HEK293 (cell line): Measurements from ENCODE around the gene NFE2L1.

Experiments
- EGR2 ChIP-seq: fragments of 450-650 bp; formaldehyde crosslinking; IDR thresholded peaks from 2 replicates; pipeline ENCODE4 v1.5.1; 2016; ENCODE audit warnings: low read depth, missing biosample characterization, missing genetic modification characterization
- GLI2 ChIP-seq: fragments of 450-650 bp; formaldehyde crosslinking; IDR thresholded peaks from 2 replicates; pipeline ENCODE4; 2017; ENCODE audit warnings: missing biosample characterization, missing genetic modification characterization, low read depth, borderline replicate concordance
- GLIS2 ChIP-seq: fragments of 450-650 bp; formaldehyde crosslinking; IDR thresholded peaks from 2 replicates; pipeline ENCODE4 v1.5.1; 2016; ENCODE audit warnings: missing biosample characterization, missing genetic modification characterization
- MYNN ChIP-seq: fragments of 450-650 bp; formaldehyde crosslinking; IDR thresholded peaks from 2 replicates; pipeline ENCODE4 v1.5.1; 2016; ENCODE audit warnings: missing biosample characterization, missing genetic modification characterization, borderline replicate concordance
- ZNF133 ChIP-seq: fragments of 450-650 bp; formaldehyde crosslinking; IDR thresholded peaks from 2 replicates; pipeline ENCODE4 v1.5.1; 2016; ENCODE audit warnings: missing biosample characterization, missing genetic modification characterization
- ZNF214 ChIP-seq: fragments of 450-650 bp; formaldehyde crosslinking; IDR thresholded peaks from 2 replicates; pipeline ENCODE4 v1.5.1; 2017; ENCODE audit warnings: missing biosample characterization, mild to moderate bottlenecking, missing genetic modification characterization, borderline replicate concordance
- ZNF292 ChIP-seq: fragments of 450-650 bp; formaldehyde crosslinking; IDR thresholded peaks from 2 replicates; pipeline ENCODE4 v1.5.1; 2016; ENCODE audit warnings: low read depth, missing biosample characterization, missing genetic modification characterization, borderline replicate concordance
- ZNF350 ChIP-seq: fragments of 450-650 bp; formaldehyde crosslinking; IDR thresholded peaks from 2 replicates; pipeline ENCODE4 v1.5.0; 2017; ENCODE audit warnings: missing biosample characterization, mild to moderate bottlenecking, missing genetic modification characterization
- ZNF561 ChIP-seq: fragments of 450-650 bp; IDR thresholded peaks from 2 replicates; pipeline ENCODE4 v1.5.1; 2018; ENCODE audit warnings: missing biosample characterization, missing genetic modification characterization, borderline replicate concordance
- ZNF664 ChIP-seq: fragments of 450-650 bp; formaldehyde crosslinking; IDR thresholded peaks from 2 replicates; pipeline ENCODE4 v1.5.1; 2016; ENCODE audit warnings: missing biosample characterization, missing genetic modification characterization
- ZNF777 ChIP-seq: fragments of 450-650 bp; formaldehyde crosslinking; IDR thresholded peaks from 2 replicates; pipeline ENCODE4 v1.5.1; 2017; ENCODE audit warnings: missing biosample characterization, missing genetic modification characterization, borderline replicate concordance
- ZXDB ChIP-seq: fragments of 450-650 bp; formaldehyde crosslinking; IDR thresholded peaks from 2 replicates; pipeline ENCODE4 v1.5.1; 2016; ENCODE audit warnings: missing biosample characterization, missing genetic modification characterization
- TF ChIP-seq, protein P1 (sequence below): fragments of 450-650 bp; formaldehyde crosslinking; IDR thresholded peaks from 2 replicates; pipeline ENCODE4 v1.5.1; 2017; ENCODE audit warnings: missing biosample characterization, missing genetic modification characterization
- TF ChIP-seq, protein P2 (sequence below): fragments of 450-650 bp; formaldehyde crosslinking; IDR thresholded peaks from 2 replicates; pipeline ENCODE4 v1.5.1; 2016; ENCODE audit warnings: missing biosample characterization, missing genetic modification characterization, borderline replicate concordance
- TF ChIP-seq, protein P3 (sequence below): fragments of 450-650 bp; formaldehyde crosslinking; IDR thresholded peaks from 2 replicates; pipeline ENCODE4 v1.5.1; 2016; ENCODE audit warnings: missing biosample characterization, missing genetic modification characterization
- TF ChIP-seq, protein P4 (sequence below): fragments of 450-650 bp; formaldehyde crosslinking; IDR thresholded peaks from 2 replicates; pipeline ENCODE4 v1.5.1; 2016; ENCODE audit warnings: missing biosample characterization, missing genetic modification characterization

NFE2L1 gene

DNA sequence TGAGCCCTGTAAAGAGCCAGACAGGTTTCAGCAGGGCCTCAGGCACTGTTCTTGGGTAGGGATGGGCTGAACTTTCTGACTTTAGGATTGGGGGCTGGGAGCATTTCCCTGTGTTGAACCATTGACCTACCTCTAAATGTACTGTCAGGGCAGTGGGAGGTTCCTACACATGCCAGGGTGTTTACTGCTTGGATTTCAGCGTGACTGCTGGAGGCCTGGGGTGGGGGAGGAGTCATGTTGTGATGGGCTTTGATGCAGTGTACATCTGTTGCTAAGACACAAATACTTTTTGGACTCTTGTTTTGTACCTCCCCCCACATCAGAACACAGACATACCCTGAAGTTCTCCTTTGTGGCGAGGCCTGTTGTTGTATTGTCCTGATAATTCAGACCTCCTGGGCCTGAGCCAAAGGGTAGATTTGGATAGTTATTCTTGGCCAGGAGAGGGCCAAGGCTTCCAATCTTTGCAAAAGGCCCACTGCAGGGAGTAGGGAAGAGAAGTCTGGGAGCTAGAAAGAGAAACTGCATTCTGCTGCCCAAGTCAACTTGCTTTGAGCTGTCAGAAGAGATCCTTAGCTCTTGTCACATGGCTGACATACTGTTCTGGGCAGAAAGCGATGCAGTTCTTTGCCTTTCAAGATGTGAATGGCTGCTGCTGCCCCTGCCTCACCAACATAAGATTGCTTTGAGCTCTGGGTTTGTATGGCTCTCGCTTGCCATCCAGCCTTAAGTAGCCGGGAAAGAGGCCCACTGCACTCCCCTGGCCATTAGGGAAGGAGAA lies 3.7 kb downstream of the NFE2L1 start (continued):
- peak; percentile 84 for TF ChIP-seq MYNN
- TF ChIP-seq, protein P1, sequence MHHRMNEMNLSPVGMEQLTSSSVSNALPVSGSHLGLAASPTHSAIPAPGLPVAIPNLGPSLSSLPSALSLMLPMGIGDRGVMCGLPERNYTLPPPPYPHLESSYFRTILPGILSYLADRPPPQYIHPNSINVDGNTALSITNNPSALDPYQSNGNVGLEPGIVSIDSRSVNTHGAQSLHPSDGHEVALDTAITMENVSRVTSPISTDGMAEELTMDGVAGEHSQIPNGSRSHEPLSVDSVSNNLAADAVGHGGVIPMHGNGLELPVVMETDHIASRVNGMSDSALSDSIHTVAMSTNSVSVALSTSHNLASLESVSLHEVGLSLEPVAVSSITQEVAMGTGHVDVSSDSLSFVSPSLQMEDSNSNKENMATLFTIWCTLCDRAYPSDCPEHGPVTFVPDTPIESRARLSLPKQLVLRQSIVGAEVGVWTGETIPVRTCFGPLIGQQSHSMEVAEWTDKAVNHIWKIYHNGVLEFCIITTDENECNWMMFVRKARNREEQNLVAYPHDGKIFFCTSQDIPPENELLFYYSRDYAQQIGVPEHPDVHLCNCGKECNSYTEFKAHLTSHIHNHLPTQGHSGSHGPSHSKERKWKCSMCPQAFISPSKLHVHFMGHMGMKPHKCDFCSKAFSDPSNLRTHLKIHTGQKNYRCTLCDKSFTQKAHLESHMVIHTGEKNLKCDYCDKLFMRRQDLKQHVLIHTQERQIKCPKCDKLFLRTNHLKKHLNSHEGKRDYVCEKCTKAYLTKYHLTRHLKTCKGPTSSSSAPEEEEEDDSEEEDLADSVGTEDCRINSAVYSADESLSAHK = no peak
- TF ChIP-seq, protein P2, sequence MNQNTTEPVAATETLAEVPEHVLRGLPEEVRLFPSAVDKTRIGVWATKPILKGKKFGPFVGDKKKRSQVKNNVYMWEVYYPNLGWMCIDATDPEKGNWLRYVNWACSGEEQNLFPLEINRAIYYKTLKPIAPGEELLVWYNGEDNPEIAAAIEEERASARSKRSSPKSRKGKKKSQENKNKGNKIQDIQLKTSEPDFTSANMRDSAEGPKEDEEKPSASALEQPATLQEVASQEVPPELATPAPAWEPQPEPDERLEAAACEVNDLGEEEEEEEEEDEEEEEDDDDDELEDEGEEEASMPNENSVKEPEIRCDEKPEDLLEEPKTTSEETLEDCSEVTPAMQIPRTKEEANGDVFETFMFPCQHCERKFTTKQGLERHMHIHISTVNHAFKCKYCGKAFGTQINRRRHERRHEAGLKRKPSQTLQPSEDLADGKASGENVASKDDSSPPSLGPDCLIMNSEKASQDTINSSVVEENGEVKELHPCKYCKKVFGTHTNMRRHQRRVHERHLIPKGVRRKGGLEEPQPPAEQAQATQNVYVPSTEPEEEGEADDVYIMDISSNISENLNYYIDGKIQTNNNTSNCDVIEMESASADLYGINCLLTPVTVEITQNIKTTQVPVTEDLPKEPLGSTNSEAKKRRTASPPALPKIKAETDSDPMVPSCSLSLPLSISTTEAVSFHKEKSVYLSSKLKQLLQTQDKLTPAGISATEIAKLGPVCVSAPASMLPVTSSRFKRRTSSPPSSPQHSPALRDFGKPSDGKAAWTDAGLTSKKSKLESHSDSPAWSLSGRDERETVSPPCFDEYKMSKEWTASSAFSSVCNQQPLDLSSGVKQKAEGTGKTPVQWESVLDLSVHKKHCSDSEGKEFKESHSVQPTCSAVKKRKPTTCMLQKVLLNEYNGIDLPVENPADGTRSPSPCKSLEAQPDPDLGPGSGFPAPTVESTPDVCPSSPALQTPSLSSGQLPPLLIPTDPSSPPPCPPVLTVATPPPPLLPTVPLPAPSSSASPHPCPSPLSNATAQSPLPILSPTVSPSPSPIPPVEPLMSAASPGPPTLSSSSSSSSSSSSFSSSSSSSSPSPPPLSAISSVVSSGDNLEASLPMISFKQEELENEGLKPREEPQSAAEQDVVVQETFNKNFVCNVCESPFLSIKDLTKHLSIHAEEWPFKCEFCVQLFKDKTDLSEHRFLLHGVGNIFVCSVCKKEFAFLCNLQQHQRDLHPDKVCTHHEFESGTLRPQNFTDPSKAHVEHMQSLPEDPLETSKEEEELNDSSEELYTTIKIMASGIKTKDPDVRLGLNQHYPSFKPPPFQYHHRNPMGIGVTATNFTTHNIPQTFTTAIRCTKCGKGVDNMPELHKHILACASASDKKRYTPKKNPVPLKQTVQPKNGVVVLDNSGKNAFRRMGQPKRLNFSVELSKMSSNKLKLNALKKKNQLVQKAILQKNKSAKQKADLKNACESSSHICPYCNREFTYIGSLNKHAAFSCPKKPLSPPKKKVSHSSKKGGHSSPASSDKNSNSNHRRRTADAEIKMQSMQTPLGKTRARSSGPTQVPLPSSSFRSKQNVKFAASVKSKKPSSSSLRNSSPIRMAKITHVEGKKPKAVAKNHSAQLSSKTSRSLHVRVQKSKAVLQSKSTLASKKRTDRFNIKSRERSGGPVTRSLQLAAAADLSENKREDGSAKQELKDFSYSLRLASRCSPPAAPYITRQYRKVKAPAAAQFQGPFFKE (tag by site-specific recombination) = no peak
- TF ChIP-seq ZNF777 (tag by site-specific recombination) = no peak
- TF ChIP-seq GLIS2 (tag by site-specific recombination) = 0 out of 2 replicates have a peak, but pooled peaks have one; percentile 20
- TF ChIP-seq EGR2 (tag by site-specific recombination) = peak; percentile 53; the same call in 1 of the 2 replicates
- no peak for TF ChIP-seq ZNF350 (tag by site-specific recombination)
- no peak for TF ChIP-seq ZNF292 (tag by site-specific recombination)
- TF ChIP-seq GLI2 (tag by site-specific recombination) = no peak
- no peak for TF ChIP-seq ZNF133 (tag by site-specific recombination)
- TF ChIP-seq ZNF561 (tag by site-specific recombination) = 0 out of 2 replicates have a peak, but pooled peaks have one; percentile 41
- peak; percentile 34; the same call in 1 of the 2 replicates for TF ChIP-seq ZXDB (tag by site-specific recombination)
- TF ChIP-seq, protein P3, sequence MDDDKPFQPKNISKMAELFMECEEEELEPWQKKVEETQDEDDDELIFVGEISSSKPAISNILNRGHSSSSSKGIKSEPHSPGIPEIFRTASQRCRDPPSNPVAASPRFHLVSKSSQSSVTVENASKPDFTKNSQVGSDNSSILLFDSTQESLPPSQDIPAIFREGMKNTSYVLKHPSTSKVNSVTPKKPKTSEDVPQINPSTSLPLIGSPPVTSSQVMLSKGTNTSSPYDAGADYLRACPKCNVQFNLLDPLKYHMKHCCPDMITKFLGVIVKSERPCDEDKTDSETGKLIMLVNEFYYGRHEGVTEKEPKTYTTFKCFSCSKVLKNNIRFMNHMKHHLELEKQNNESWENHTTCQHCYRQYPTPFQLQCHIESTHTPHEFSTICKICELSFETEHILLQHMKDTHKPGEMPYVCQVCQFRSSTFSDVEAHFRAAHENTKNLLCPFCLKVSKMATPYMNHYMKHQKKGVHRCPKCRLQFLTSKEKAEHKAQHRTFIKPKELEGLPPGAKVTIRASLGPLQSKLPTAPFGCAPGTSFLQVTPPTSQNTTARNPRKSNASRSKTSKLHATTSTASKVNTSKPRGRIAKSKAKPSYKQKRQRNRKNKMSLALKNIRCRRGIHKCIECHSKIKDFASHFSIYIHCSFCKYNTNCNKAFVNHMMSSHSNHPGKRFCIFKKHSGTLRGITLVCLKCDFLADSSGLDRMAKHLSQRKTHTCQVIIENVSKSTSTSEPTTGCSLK (tag by site-specific recombination) = no peak
- TF ChIP-seq, protein P4, sequence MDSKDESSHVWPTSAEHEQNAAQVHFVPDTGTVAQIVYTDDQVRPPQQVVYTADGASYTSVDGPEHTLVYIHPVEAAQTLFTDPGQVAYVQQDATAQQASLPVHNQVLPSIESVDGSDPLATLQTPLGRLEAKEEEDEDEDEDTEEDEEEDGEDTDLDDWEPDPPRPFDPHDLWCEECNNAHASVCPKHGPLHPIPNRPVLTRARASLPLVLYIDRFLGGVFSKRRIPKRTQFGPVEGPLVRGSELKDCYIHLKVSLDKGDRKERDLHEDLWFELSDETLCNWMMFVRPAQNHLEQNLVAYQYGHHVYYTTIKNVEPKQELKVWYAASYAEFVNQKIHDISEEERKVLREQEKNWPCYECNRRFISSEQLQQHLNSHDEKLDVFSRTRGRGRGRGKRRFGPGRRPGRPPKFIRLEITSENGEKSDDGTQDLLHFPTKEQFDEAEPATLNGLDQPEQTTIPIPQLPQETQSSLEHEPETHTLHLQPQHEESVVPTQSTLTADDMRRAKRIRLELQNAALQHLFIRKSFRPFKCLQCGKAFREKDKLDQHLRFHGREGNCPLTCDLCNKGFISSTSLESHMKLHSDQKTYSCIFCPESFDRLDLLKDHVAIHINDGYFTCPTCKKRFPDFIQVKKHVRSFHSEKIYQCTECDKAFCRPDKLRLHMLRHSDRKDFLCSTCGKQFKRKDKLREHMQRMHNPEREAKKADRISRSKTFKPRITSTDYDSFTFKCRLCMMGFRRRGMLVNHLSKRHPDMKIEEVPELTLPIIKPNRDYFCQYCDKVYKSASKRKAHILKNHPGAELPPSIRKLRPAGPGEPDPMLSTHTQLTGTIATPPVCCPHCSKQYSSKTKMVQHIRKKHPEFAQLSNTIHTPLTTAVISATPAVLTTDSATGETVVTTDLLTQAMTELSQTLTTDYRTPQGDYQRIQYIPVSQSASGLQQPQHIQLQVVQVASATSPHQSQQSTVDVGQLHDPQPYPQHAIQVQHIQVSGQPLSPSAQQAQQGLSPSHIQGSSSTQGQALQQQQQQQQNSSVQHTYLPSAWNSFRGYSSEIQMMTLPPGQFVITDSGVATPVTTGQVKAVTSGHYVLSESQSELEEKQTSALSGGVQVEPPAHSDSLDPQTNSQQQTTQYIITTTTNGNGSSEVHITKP (tag by site-specific recombination) = peak; percentile 89
- TF ChIP-seq ZNF664 = no peak
- no peak for TF ChIP-seq ZNF214 (tag by site-specific recombination)
- TF ChIP-seq, all 188 proteins: peak for 25
